ENCODE measurements around the gene GK.

DNA sequence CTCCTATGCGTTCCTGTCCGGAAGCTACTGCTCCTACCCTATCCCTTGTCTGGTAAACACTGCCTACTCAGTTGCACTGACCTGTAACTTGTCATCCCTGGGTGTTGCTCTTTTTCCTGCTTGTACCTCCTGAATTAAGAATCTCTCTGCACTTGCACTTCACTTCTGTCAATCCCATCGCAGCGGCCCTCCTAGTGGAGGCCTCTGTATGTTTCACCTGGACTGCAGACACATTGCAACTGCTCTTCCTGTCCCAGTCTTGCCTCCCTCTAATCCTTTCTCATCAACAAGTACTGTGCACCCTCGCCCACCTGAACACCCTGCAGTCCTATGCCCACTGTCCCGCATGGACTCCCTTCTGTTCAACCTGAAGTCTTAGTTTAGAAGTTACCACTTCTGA, 8.0 kb downstream of the GK start:
- TF ChIP-seq, protein P1, sequence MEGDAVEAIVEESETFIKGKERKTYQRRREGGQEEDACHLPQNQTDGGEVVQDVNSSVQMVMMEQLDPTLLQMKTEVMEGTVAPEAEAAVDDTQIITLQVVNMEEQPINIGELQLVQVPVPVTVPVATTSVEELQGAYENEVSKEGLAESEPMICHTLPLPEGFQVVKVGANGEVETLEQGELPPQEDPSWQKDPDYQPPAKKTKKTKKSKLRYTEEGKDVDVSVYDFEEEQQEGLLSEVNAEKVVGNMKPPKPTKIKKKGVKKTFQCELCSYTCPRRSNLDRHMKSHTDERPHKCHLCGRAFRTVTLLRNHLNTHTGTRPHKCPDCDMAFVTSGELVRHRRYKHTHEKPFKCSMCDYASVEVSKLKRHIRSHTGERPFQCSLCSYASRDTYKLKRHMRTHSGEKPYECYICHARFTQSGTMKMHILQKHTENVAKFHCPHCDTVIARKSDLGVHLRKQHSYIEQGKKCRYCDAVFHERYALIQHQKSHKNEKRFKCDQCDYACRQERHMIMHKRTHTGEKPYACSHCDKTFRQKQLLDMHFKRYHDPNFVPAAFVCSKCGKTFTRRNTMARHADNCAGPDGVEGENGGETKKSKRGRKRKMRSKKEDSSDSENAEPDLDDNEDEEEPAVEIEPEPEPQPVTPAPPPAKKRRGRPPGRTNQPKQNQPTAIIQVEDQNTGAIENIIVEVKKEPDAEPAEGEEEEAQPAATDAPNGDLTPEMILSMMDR (IDR thresholded peaks at IDR 0.05; ENCODE audit: insufficient read depth, low read length), result no peak
- TF ChIP-seq POLR2AphosphoS5 (IDR thresholded peaks at IDR 0.05; ENCODE audit: low read depth), result no peak
- no peak for TF ChIP-seq REST (IDR thresholded peaks at IDR 0.05; ENCODE audit: insufficient replicate concordance, low read depth)
- no peak for TF ChIP-seq GABPA (IDR thresholded peaks at IDR 0.05; ENCODE audit: low read depth)
